ENCODE results near the gene FREM1. TPM values are rescaled to one million over a fixed set of nuclear protein-coding genes. Genes with fewer than 3 reads are reported as not detected.

The FREM1 gene
- under 1 TPM; 0.13 to 0.18 TPM for polyA plus RNA-seq

- no peaks in the 10 kb centered on the region for H3K4me1 ChIP-seq (ENCODE audit: control insufficient read depth in 2 of 2, insufficient read depth in 2 of 2, low read length in 1 of 2)
- no peaks in the 10 kb centered on the region for H3K36me3 ChIP-seq (ENCODE audit: control insufficient read depth in 2 of 2, insufficient read depth in 2 of 2, low read length in 1 of 2)
- H3K4me3 ChIP-seq (ENCODE audit: low read depth in 1 of 2, low read length in 2 of 2) = peak within 1 kb of the TSS in 1 of 2 donors; percentile 11
- WGBS, 2 donors = 19 to 24% methylated on average over 18 of the region's 18 CpGs
- no peaks in the 10 kb centered on the region for H3K9me3 ChIP-seq (ENCODE audit: control insufficient read depth in 2 of 2, insufficient read depth in 1 of 2, low read depth in 1 of 2, low read length in 1 of 2)
- H3K27ac ChIP-seq (ENCODE audit: low read depth in 2 of 2, low read length in 1 of 2) = peak within 1 kb of the TSS in 1 of 2 donors; percentile 35
- no peaks in the 10 kb centered on the region for H3K27me3 ChIP-seq (ENCODE audit: control insufficient read depth in 1 of 2, insufficient read depth in 2 of 2, low read length in 2 of 2)
Measured at GRCh38 chr9:14909961-14910805, at the start of gene FREM1. Gene FREM1 (minus strand): TSS chr9:14910428. CDS start chr9:14868977, 41,451 bp downstream.

GRCh38 chr9:14958989-14959388, 48.8 kb upstream of the FREM1 start:
- no peaks in the 10 kb centered on the region for H3K9me3 ChIP-seq (ENCODE audit: control insufficient read depth in 2 of 2, insufficient read depth in 1 of 2, low read depth in 1 of 2, low read length in 1 of 2)

GRCh38 chr9:14957109-14957508, 46.9 kb upstream of the FREM1 start:
- Histone ChIP-seq H3K4me1 (ENCODE audit: control insufficient read depth in 2 of 2, insufficient read depth in 2 of 2, low read length in 1 of 2) (no peaks in the 10 kb centered on the region), H3K4me3 (ENCODE audit: low read depth in 1 of 2, low read length in 2 of 2) (no peak overlapping the region), H3K27me3 (ENCODE audit: control insufficient read depth in 1 of 2, insufficient read depth in 2 of 2, low read length in 2 of 2) (no peaks in the 10 kb centered on the region), H3K9me3 (ENCODE audit: control insufficient read depth in 2 of 2, insufficient read depth in 1 of 2, low read depth in 1 of 2, low read length in 1 of 2) (no peaks in the 10 kb centered on the region), H3K27ac (ENCODE audit: low read depth in 2 of 2, low read length in 1 of 2) (no peak overlapping the region), H3K36me3 (ENCODE audit: control insufficient read depth in 2 of 2, insufficient read depth in 2 of 2, low read length in 1 of 2) (no peaks in the 10 kb centered on the region)
- 46 to 90% methylated on average over 2 of the region's 2 CpGs for WGBS, 2 donors

More at GRCh38 chr9:14958989-14959388, 48.8 kb upstream of the FREM1 start:
- Histone ChIP-seq H3K27ac (ENCODE audit: low read depth in 2 of 2, low read length in 1 of 2) (no peak overlapping the region), H3K27me3 (ENCODE audit: control insufficient read depth in 1 of 2, insufficient read depth in 2 of 2, low read length in 2 of 2) (no peaks in the 10 kb centered on the region), H3K4me3 (ENCODE audit: low read depth in 1 of 2, low read length in 2 of 2) (no peak overlapping the region), H3K36me3 (ENCODE audit: control insufficient read depth in 2 of 2, insufficient read depth in 2 of 2, low read length in 1 of 2) (no peaks in the 10 kb centered on the region), H3K4me1 (ENCODE audit: control insufficient read depth in 2 of 2, insufficient read depth in 2 of 2, low read length in 1 of 2) (no peaks in the 10 kb centered on the region)

GRCh38 chr9:14956208-14956607, 46.0 kb upstream of the FREM1 start:
- no peak overlapping the region for H3K27ac ChIP-seq (ENCODE audit: low read depth in 2 of 2, low read length in 1 of 2)
- no peaks in the 10 kb centered on the region for H3K36me3 ChIP-seq (ENCODE audit: control insufficient read depth in 2 of 2, insufficient read depth in 2 of 2, low read length in 1 of 2)
- 69 to 71% methylated on average over 2 of the region's 2 CpGs for WGBS, 2 donors

GRCh38 chr9:14945351-14945750, 35.1 kb upstream of the FREM1 start:
- no peaks in the 10 kb centered on the region for H3K27me3 ChIP-seq (ENCODE audit: control insufficient read depth in 1 of 2, insufficient read depth in 2 of 2, low read length in 2 of 2)
- H3K4me1 ChIP-seq (ENCODE audit: control insufficient read depth in 2 of 2, insufficient read depth in 2 of 2, low read length in 1 of 2) = no peaks in the 10 kb centered on the region
- H3K36me3 ChIP-seq (ENCODE audit: control insufficient read depth in 2 of 2, insufficient read depth in 2 of 2, low read length in 1 of 2) = no peaks in the 10 kb centered on the region
- no peak overlapping the region for H3K4me3 ChIP-seq (ENCODE audit: low read depth in 1 of 2, low read length in 2 of 2)
- H3K9me3 ChIP-seq (ENCODE audit: control insufficient read depth in 2 of 2, insufficient read depth in 1 of 2, low read depth in 1 of 2, low read length in 1 of 2) = no peaks in the 10 kb centered on the region
- no peak overlapping the region for H3K27ac ChIP-seq (ENCODE audit: low read depth in 2 of 2, low read length in 1 of 2)
- WGBS, 2 donors = 79 to 85% methylated on average over 4 of the region's 4 CpGs

More at GRCh38 chr9:14956208-14956607, 46.0 kb upstream of the FREM1 start:
- Histone ChIP-seq H3K4me1 (ENCODE audit: control insufficient read depth in 2 of 2, insufficient read depth in 2 of 2, low read length in 1 of 2) (no peaks in the 10 kb centered on the region), H3K4me3 (ENCODE audit: low read depth in 1 of 2, low read length in 2 of 2) (no peak overlapping the region), H3K9me3 (ENCODE audit: control insufficient read depth in 2 of 2, insufficient read depth in 1 of 2, low read depth in 1 of 2, low read length in 1 of 2) (no peaks in the 10 kb centered on the region), H3K27me3 (ENCODE audit: control insufficient read depth in 1 of 2, insufficient read depth in 2 of 2, low read length in 2 of 2) (no peaks in the 10 kb centered on the region)

GRCh38 chr9:14941501-14942405, 31.5 kb upstream of the FREM1 start:
- Histone ChIP-seq H3K36me3 (ENCODE audit: control insufficient read depth in 2 of 2, insufficient read depth in 2 of 2, low read length in 1 of 2) (no peaks in the 10 kb centered on the region), H3K27ac (ENCODE audit: low read depth in 2 of 2, low read length in 1 of 2) (no peak overlapping the region), H3K27me3 (ENCODE audit: control insufficient read depth in 1 of 2, insufficient read depth in 2 of 2, low read length in 2 of 2) (no peaks in the 10 kb centered on the region), H3K4me3 (ENCODE audit: low read depth in 1 of 2, low read length in 2 of 2) (no peak overlapping the region), H3K4me1 (ENCODE audit: control insufficient read depth in 2 of 2, insufficient read depth in 2 of 2, low read length in 1 of 2) (no peaks in the 10 kb centered on the region), H3K9me3 (ENCODE audit: control insufficient read depth in 2 of 2, insufficient read depth in 1 of 2, low read depth in 1 of 2, low read length in 1 of 2) (no peaks in the 10 kb centered on the region)
- 59 to 62% methylated on average over 7 of the region's 7 CpGs for WGBS, 2 donors

- Histone ChIP-seq H3K9me3 (ENCODE audit: control insufficient read depth in 2 of 2, insufficient read depth in 1 of 2, low read depth in 1 of 2, low read length in 1 of 2) (no peaks in the 10 kb centered on the region), H3K27ac (ENCODE audit: low read depth in 2 of 2, low read length in 1 of 2) (no peak overlapping the region), H3K4me3 (ENCODE audit: low read depth in 1 of 2, low read length in 2 of 2) (no peak overlapping the region), H3K36me3 (ENCODE audit: control insufficient read depth in 2 of 2, insufficient read depth in 2 of 2, low read length in 1 of 2) (no peaks in the 10 kb centered on the region), H3K4me1 (ENCODE audit: control insufficient read depth in 2 of 2, insufficient read depth in 2 of 2, low read length in 1 of 2) (no peaks in the 10 kb centered on the region), H3K27me3 (ENCODE audit: control insufficient read depth in 1 of 2, insufficient read depth in 2 of 2, low read length in 2 of 2) (no peaks in the 10 kb centered on the region)
- WGBS, 2 donors = 75 to 78% methylated on average over 4 of the region's 4 CpGs
Measured at GRCh38 chr9:14939378-14939777, 29.1 kb upstream of the FREM1 start.

GRCh38 chr9:14937216-14937615, 27.0 kb upstream of the FREM1 start:
- WGBS, 2 donors = 69 to 75% methylated on average over 2 of the region's 2 CpGs
- Histone ChIP-seq H3K4me3 (ENCODE audit: low read depth in 1 of 2, low read length in 2 of 2) (no peak overlapping the region), H3K9me3 (ENCODE audit: control insufficient read depth in 2 of 2, insufficient read depth in 1 of 2, low read depth in 1 of 2, low read length in 1 of 2) (no peaks in the 10 kb centered on the region), H3K27me3 (ENCODE audit: control insufficient read depth in 1 of 2, insufficient read depth in 2 of 2, low read length in 2 of 2) (no peaks in the 10 kb centered on the region), H3K4me1 (ENCODE audit: control insufficient read depth in 2 of 2, insufficient read depth in 2 of 2, low read length in 1 of 2) (no peaks in the 10 kb centered on the region), H3K27ac (ENCODE audit: low read depth in 2 of 2, low read length in 1 of 2) (no peak overlapping the region), H3K36me3 (ENCODE audit: control insufficient read depth in 2 of 2, insufficient read depth in 2 of 2, low read length in 1 of 2) (no peaks in the 10 kb centered on the region)

GRCh38 chr9:14936491-14936890, 26.3 kb upstream of the FREM1 start:
- WGBS, 2 donors = 78 to 80% methylated on average over 4 of the region's 4 CpGs
- Histone ChIP-seq H3K36me3 (ENCODE audit: control insufficient read depth in 2 of 2, insufficient read depth in 2 of 2, low read length in 1 of 2) (no peaks in the 10 kb centered on the region), H3K9me3 (ENCODE audit: control insufficient read depth in 2 of 2, insufficient read depth in 1 of 2, low read depth in 1 of 2, low read length in 1 of 2) (no peaks in the 10 kb centered on the region), H3K4me1 (ENCODE audit: control insufficient read depth in 2 of 2, insufficient read depth in 2 of 2, low read length in 1 of 2) (no peaks in the 10 kb centered on the region), H3K27me3 (ENCODE audit: control insufficient read depth in 1 of 2, insufficient read depth in 2 of 2, low read length in 2 of 2) (no peaks in the 10 kb centered on the region), H3K27ac (ENCODE audit: low read depth in 2 of 2, low read length in 1 of 2) (no peak overlapping the region), H3K4me3 (ENCODE audit: low read depth in 1 of 2, low read length in 2 of 2) (no peak overlapping the region)
